Measurements from ENCODE around the gene ROBO2.

Gene ROBO2

DNA sequence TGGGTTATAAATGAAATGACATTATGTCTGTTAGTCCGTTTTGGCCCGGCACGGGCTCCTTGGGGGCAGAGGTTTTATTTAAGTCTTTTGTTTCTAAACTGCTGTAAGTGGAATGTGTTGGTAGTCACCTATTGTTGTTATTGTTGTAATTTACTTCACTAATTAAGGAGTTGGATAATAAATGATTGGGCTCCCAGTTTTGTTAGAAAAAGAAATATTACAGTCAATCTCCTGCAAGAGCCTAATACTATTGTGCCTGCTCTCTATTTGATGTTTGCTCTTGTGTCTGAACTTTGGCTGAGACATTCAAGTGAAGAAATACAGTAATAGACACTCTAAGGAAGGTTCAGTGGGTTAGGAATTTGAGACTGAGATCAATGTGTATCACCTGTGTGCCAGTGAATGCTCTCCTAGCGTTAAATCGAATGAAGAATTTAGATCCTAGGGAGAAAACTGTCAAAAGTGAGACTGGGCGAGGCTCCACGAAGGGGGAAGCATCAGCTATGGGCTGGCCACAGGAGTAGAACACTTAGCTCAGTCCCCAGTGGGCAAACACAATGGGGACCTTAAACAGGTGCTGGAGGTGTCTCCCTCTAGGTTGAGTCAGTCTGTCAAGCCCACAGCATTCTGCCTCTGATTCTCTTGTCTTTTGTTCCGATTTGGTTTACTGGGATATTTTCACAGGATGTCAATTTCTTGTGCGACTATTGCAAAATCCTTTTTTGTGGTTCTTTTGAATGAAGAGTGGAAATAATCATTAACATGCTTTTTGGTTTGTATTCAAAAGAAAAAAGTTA is 1.2 kb downstream of the ROBO2 start:
- Mint-ChIP-seq H3K9me3 (no peaks in the 10 kb centered on the region), H3K4me1 (ENCODE audit: low read depth) (no peaks in the 10 kb centered on the region), H3K27ac (no peak overlapping the region), H3K4me3 (no peak overlapping the region), H3K27me3 (peaks cover 46% of the 10 kb centered on the region), H3K36me3 (ENCODE audit: low read depth) (no peaks in the 10 kb centered on the region)
- intact Hi-C loops (cut with micrococcal nuclease), result no loop called here

DNA sequence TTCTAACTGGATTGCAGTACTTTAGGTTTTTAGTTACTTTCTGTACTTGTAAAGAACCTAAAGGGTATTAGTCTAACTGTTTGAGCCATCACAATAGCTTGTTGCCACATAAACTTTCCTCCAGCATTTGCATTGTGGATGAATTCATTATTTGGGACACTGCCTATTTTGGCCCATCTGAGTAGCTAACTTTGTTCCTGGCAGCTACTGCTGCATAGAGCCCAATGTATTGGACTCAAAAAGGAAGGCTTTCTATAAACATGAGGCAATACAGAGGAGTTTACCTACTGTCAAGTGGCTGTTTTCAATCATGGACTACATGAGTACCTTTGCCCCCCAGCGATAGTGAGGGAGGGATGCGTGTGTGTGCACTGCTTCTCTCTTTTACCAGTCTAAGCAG is 1.9 kb downstream of the ROBO2 start:
- intact Hi-C loops (cut with micrococcal nuclease), result no loop called here
- Mint-ChIP-seq H3K4me1 (ENCODE audit: low read depth) (no peaks in the 10 kb centered on the region), H3K9me3 (no peaks in the 10 kb centered on the region), H3K27me3 (peaks cover 46% of the 10 kb centered on the region), H3K4me3 (no peak overlapping the region), H3K36me3 (ENCODE audit: low read depth) (no peaks in the 10 kb centered on the region), H3K27ac (no peak overlapping the region)

DNA sequence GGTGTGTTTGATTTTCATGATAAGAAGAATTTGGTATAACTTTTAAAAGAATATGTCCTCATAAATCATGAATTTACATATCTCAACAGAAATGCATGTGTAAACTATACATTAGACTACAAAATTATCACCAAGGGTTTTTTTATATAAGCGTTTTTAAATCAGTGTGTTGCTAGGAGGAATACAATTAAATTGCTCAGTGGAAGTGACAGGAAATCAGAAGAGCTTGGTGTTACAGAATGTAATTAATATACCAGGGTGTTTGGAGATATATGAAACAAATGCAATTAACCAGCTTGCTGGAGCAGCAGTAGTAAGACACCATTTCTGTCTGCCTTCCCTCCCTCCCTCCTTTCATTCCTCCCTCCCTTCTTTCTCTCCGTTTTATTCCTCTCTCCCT is 2.4 kb downstream of the ROBO2 start:
- Mint-ChIP-seq H3K27ac (no peak overlapping the region), H3K9me3 (no peaks in the 10 kb centered on the region), H3K4me3 (no peak overlapping the region), H3K4me1 (ENCODE audit: low read depth) (no peaks in the 10 kb centered on the region), H3K36me3 (ENCODE audit: low read depth) (no peaks in the 10 kb centered on the region), H3K27me3 (peaks cover 46% of the 10 kb centered on the region)
- intact Hi-C loops (cut with micrococcal nuclease), result no loop called here

DNA sequence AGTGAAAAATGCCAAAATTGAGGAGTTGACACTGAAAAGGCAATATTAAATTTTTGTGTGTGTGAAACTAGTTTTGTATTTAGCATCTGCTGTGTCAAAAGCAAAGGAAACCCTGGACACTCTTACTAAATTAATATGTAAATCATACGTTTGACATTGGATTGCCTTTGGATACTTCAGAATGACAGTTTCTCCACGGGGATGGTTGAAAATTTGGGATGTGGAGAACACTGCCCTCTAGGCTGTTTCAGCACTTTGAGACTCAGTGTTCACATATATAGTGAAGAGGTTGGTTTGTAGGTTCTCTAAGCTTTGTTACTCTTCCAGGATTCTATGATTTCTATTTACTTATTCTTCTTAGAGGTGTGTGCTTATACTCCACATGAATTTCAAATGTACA is 3.0 kb downstream of the ROBO2 start:
- Mint-ChIP-seq H3K27me3 (peaks cover 40% of the 10 kb centered on the region), H3K27ac (no peak overlapping the region), H3K9me3 (no peaks in the 10 kb centered on the region), H3K36me3 (ENCODE audit: low read depth) (no peaks in the 10 kb centered on the region), H3K4me1 (ENCODE audit: low read depth) (no peaks in the 10 kb centered on the region), H3K4me3 (no peak overlapping the region)
- intact Hi-C loops (cut with micrococcal nuclease), result no loop called here

DNA sequence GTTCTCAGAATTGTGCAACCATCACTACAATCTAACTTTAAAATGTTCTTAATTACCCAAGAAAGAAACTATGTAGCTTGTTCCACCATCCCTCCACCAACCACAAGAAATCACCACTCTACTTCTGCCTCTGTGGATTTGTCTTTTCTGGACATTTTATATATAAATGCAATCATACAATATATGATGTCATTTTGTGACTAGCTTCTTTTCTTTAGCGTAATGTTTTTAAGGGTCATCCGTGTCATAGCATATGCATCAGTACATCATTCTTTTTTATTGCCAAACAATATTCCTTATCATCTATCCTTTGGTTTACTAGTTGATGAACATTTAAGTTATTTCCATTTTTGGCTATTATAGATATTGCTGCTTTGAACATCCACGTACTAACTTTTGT is 5.8 kb downstream of the ROBO2 start:
- H3K4me1 Mint-ChIP-seq (ENCODE audit: low read depth), result no peaks in the 10 kb centered on the region
- H3K36me3 Mint-ChIP-seq (ENCODE audit: low read depth), result no peaks in the 10 kb centered on the region
- no peak overlapping the region for H3K4me3 Mint-ChIP-seq
- intact Hi-C loops (cut with micrococcal nuclease), result no loop called here
- no peaks in the 10 kb centered on the region for H3K9me3 Mint-ChIP-seq
- H3K27ac Mint-ChIP-seq, result no peak overlapping the region
- H3K27me3 Mint-ChIP-seq, result peaks cover 12% of the 10 kb centered on the region

DNA sequence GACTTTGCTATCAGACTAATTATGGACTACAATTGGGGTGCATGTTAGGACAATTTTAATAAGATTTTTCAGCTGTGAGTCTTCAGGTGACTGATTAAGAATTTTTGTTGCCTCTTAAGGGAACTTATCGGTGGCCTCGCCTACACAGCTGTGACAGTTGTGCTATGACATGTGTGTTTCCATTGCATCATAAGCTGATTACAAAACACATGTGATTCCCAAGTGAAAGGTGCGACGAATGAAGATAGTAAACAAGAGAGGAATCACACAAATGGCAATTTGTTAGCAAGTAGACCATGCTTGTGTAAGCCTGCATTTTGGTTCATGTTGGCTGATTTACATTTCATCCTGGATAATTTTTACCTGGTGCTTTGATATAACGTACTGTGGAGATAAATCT is 8.3 kb downstream of the ROBO2 start:
- no peaks in the 10 kb centered on the region for H3K36me3 Mint-ChIP-seq (ENCODE audit: low read depth)
- intact Hi-C loops (cut with micrococcal nuclease), result no loop called here

DNA sequence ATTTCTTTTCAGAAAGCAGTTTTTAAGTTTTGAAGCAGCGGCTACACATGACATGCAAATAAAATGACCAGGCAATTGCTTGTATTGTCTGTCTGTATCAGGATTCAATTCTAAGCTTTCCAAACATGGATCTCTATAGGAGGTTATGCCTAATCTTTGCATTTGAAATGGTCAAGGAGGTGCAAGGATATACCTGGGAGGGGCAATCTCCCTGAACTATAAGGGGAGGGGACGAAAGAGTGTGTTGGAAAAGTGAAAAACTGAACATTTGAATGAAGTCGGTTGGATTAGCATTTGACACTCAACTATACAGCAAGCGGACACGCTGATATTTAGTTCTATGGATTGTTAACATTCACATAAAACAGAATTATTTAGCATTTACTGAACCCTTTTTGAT is 11.7 kb downstream of the ROBO2 start:
- no peak overlapping the region for H3K27ac Mint-ChIP-seq
- H3K4me1 Mint-ChIP-seq (ENCODE audit: low read depth), result no peaks in the 10 kb centered on the region
- intact Hi-C loops (cut with micrococcal nuclease), result no loop called here
- no peaks in the 10 kb centered on the region for H3K36me3 Mint-ChIP-seq (ENCODE audit: low read depth)
- H3K27me3 Mint-ChIP-seq, result no peaks in the 10 kb centered on the region
- H3K9me3 Mint-ChIP-seq, result no peaks in the 10 kb centered on the region
- no peak overlapping the region for H3K4me3 Mint-ChIP-seq

More for the DNA sequence above, 8.3 kb downstream of the ROBO2 start:
- Mint-ChIP-seq H3K9me3 (no peaks in the 10 kb centered on the region), H3K4me3 (no peak overlapping the region), H3K27me3 (no peaks in the 10 kb centered on the region), H3K27ac (no peak overlapping the region), H3K4me1 (ENCODE audit: low read depth) (no peaks in the 10 kb centered on the region)

DNA sequence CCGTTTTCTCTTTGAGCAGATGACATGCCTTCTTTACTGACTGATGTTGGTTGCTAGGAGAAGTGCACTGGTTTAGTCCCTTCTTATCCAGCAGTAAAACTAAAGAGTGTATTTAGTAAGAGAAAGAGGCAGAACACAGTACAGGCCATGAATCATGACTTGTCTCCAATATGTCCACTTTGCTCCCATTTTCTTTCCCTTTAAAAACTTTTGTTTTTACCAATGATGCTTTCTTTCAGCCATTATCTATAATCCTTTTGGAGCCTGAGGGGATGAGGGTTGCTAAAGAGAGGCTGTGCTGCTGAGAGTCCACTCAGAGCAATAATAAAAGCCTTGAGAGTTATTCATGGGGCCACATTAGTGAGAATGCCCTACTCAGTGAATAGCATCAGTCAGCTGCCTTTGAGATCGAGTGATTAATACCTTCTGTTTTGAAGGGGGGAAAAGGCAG is 12.2 kb downstream of the ROBO2 start:
- H3K27ac Mint-ChIP-seq, result no peak overlapping the region
- intact Hi-C loops (cut with micrococcal nuclease), result no loop called here
- H3K4me1 Mint-ChIP-seq (ENCODE audit: low read depth), result no peaks in the 10 kb centered on the region
- no peaks in the 10 kb centered on the region for H3K27me3 Mint-ChIP-seq
- no peaks in the 10 kb centered on the region for H3K36me3 Mint-ChIP-seq (ENCODE audit: low read depth)
- H3K9me3 Mint-ChIP-seq, result no peaks in the 10 kb centered on the region
- H3K4me3 Mint-ChIP-seq, result no peak overlapping the region

DNA sequence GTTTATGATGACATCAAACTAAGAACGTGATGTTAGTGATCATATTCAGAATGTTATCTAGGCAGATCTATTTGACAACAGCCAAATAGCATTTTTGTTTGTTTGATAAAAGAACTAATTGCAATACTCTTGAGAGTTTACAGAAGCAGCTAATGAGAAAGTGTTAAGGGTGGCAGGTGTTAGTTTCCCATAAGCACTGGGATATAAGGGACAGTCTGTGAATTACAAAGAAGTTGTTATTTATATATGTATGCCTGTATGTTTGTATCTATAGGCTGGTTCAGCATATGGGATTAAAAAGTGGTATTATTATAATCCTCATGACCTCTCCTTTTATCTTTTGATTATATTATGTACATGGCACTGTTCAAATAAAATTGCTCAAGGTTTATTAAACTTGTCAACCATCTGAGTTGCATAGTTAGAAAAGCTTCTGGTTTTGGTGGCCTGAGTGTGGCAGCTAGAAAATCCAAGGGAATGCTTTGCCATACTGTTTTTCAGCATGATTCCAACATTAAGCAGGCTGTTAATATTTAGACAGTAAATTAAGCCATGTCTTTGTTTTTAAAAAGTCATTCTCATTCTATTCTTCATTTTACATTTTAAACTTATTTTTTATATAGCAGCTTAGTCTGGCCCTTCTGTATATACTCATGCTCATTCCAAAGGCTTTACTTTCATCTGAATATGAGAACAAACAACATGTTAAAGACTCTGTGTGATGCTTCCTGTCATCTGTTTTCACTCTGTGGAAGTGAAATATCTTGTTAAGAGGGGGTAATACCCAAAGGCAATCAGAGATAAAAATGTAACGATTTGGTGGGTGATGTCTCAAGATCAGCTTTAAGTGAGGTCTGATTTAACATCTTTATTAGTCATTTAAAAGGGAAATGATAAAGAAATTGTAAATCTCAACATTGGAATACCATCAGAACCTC is 13.1 kb downstream of the ROBO2 start:
- Mint-ChIP-seq H3K36me3 (ENCODE audit: low read depth) (no peaks in the 10 kb centered on the region), H3K4me3 (no peak overlapping the region), H3K9me3 (no peaks in the 10 kb centered on the region), H3K4me1 (ENCODE audit: low read depth) (no peaks in the 10 kb centered on the region), H3K27me3 (no peaks in the 10 kb centered on the region), H3K27ac (no peak overlapping the region)
- intact Hi-C loops (cut with micrococcal nuclease), result no loop called here

DNA sequence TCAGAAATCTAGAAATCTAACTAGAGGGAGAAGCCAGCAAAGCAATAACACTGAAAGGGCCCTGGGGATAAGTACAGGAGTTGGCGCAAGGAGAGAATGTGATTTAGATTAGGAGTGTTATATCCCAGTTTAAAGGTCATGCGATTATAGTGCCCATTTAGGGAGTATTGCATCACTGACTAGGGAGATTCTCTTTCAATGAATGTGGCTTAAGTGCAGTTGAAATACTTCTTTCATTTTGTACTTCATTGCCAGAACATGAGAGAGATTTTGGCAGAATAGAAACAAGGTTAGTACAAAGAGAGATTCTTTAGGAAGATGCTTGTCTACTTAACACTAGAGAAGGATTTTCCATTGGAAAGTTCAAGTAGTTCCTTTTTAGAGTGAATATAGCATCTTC is 13.9 kb downstream of the ROBO2 start:
- Mint-ChIP-seq H3K4me3 (no peak overlapping the region), H3K36me3 (ENCODE audit: low read depth) (no peaks in the 10 kb centered on the region), H3K4me1 (ENCODE audit: low read depth) (no peaks in the 10 kb centered on the region), H3K27me3 (no peaks in the 10 kb centered on the region), H3K9me3 (no peaks in the 10 kb centered on the region), H3K27ac (no peak overlapping the region)
- intact Hi-C loops (cut with micrococcal nuclease), result no loop called here

DNA sequence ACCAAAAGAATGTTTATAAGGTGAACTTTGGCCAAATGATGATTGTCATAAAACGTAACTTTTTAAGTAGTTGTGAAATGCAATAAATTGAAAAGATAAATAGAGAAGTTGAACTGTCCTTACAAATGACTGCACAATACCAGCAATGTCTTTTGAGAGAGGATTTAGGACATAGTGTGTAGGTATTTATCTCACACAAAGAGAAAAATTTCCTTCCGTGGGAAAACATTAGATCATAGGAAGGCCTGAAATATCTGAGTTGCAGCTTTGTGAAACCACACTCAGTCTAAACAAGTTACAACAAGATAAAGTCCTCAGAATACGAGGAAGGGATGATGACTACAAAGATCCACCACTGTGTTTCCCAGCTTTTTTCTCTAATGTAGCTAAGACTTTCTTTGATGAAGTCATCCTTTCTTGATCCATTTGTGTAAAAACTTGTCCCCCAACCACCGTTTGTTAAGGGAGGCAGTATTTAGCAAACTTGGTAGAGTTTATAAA is 16.0 kb downstream of the ROBO2 start:
- intact Hi-C loops (cut with micrococcal nuclease), result no loop called here
- Mint-ChIP-seq H3K36me3 (ENCODE audit: low read depth) (no peaks in the 10 kb centered on the region), H3K4me3 (no peak overlapping the region), H3K4me1 (ENCODE audit: low read depth) (no peaks in the 10 kb centered on the region), H3K27me3 (no peaks in the 10 kb centered on the region), H3K27ac (no peak overlapping the region), H3K9me3 (no peaks in the 10 kb centered on the region)

DNA sequence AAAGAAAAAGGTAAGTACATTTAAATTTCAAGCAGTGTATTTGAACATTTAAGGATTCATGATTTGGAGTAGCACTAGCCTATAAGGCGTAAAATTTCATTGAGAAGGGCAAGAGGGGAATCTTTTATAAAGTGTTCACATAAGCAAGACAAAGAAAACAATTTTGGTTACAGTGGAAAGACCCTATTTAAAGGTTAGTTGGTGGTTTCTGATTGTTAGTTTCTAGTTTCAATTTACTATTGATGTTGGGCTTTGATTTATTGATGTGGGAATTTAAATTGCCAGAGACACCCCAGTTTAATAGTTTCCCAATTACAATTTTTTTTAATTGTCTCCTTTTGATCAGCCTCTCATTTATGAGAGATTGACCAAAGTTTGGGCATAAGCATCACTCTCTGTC is 19.5 kb downstream of the ROBO2 start:
- Mint-ChIP-seq H3K4me1 (ENCODE audit: low read depth) (no peaks in the 10 kb centered on the region), H3K4me3 (no peak overlapping the region), H3K27ac (no peak overlapping the region), H3K27me3 (no peaks in the 10 kb centered on the region), H3K36me3 (ENCODE audit: low read depth) (no peaks in the 10 kb centered on the region), H3K9me3 (peaks cover 20% of the 10 kb centered on the region)
- intact Hi-C loops (cut with micrococcal nuclease), result no loop called here

DNA sequence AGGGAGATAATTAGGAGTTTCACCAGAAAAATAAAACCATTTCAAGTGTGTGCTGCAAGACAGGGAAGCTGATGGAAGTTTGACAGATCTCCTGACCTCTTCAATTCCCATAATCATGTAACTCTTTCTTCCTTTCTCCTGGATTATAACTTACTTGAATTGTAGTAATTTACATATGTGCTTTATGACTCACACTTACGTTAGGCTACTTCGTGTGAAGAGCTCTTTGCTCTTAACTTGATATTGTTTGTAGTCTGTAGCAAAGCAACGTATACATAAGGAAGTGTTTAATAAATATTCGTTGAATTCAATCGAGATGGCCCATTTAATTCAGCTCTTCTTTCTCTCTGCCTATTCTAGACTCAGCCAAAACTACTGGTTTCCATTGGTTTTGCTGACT is 23.5 kb downstream of the ROBO2 start:
- H3K27ac Mint-ChIP-seq, result no peak overlapping the region
- H3K27me3 Mint-ChIP-seq, result no peaks in the 10 kb centered on the region
- intact Hi-C loops (cut with micrococcal nuclease), result no loop called here
- no peaks in the 10 kb centered on the region for H3K4me1 Mint-ChIP-seq (ENCODE audit: low read depth)
- H3K9me3 Mint-ChIP-seq, result peaks cover 20% of the 10 kb centered on the region
- no peaks in the 10 kb centered on the region for H3K36me3 Mint-ChIP-seq (ENCODE audit: low read depth)
- no peak overlapping the region for H3K4me3 Mint-ChIP-seq

DNA sequence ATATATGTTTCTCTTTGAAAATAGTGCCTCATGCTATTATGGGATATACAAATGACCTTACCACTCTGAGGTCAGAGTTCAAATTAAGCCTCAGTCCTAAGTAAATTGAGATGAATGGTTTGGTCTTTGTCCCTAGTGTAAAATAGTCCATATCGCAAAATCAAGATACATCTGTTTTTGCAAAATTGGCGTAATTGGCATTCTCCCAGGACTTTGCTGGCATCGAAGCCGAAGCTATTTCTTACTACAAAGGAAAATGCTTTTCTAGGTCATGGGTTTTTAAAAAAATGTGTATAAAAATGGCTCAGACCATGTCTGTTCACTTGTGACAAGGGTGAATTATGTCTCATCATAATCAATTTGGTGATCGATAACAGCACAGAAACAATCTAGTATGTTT is 25.9 kb downstream of the ROBO2 start:
- intact Hi-C loops (cut with micrococcal nuclease), result no loop called here
- H3K27ac Mint-ChIP-seq, result no peak overlapping the region
- H3K27me3 Mint-ChIP-seq, result no peaks in the 10 kb centered on the region
- peaks cover 20% of the 10 kb centered on the region for H3K9me3 Mint-ChIP-seq
- no peaks in the 10 kb centered on the region for H3K4me1 Mint-ChIP-seq (ENCODE audit: low read depth)
- no peak overlapping the region for H3K4me3 Mint-ChIP-seq
- no peaks in the 10 kb centered on the region for H3K36me3 Mint-ChIP-seq (ENCODE audit: low read depth)

Data from dendritic cell treated with granulocyte-macrophage colony-stimulating factor and Interleukin-4, amounts not matched to agents 40 ng/mL and 50 ng/mL, for 4 days (primary cell).